Neural progenitor cell (in vitro differentiated cells): Measurements from ENCODE around the gene SMAD7. TPM values are rescaled to one million over a fixed set of nuclear protein-coding genes. Genes with fewer than 3 reads are reported as not detected.

Experiments
- DNase-seq: peaks from one replicate; pipeline ENCODE4 v3.0.0-alpha.2; 2016; ENCODE audit warnings: low spot score
- H2AFZ ChIP-seq: fragments of 200-600 bp; sonication (generic); replicated peaks from 2 replicates; pipeline ENCODE4 v1.6.1; 2016; ENCODE audit warnings: antibody characterized with exemption
- H3F3A ChIP-seq: fragments of 200-600 bp; sonication (generic); 2 replicates; pipeline ENCODE4 v1.6.1; 2016; ENCODE audit warnings: antibody characterized with exemption, low read depth
- H3K27ac ChIP-seq: fragments of 200-600 bp; sonication (generic); 2 replicates; pipeline ENCODE4 v1.5.1; 2016; ENCODE audit warnings: mild to moderate bottlenecking
- H3K27me3 ChIP-seq: fragments of 200-600 bp; sonication (generic); 2 replicates; pipeline ENCODE4 v1.6.1; 2016; ENCODE audit warnings: mild to moderate bottlenecking, moderate library complexity
- H3K36me3 ChIP-seq: fragments of 200-600 bp; sonication (generic); 2 replicates; pipeline ENCODE4 v1.5.1; 2016
- H3K4me1 ChIP-seq: fragments of 200-600 bp; sonication (generic); 2 replicates; pipeline ENCODE4 v1.6.1; 2016; ENCODE audit warnings: mixed run types
- H3K4me2 ChIP-seq: fragments of 200-600 bp; sonication (generic); 2 replicates; pipeline ENCODE4 v1.6.1; 2016
- H3K4me3 ChIP-seq: fragments of 200-600 bp; sonication (generic); 2 replicates; pipeline ENCODE4 v1.5.1; 2016
- H3K79me2 ChIP-seq: fragments of 200-600 bp; sonication (generic); 2 replicates; pipeline ENCODE4 v1.6.1; 2016; ENCODE audit warnings: low read depth
- H3K9ac ChIP-seq: fragments of 200-600 bp; sonication (generic); 2 replicates; pipeline ENCODE4 v1.6.1; 2016
- H3K9me3 ChIP-seq: fragments of 200-600 bp; sonication (generic); 2 replicates; pipeline ENCODE4 v1.5.1; 2016; ENCODE audit warnings: low read depth
- H4K20me1 ChIP-seq: fragments of 200-600 bp; sonication (generic); 2 replicates; pipeline ENCODE4 v1.6.1; 2016; ENCODE audit warnings: low read depth
- H3K27ac Mint-ChIP-seq: 3 replicates; pipeline ENCODE4 v1.8.0; 2021; ENCODE audit warnings: mixed read lengths
- H3K27me3 Mint-ChIP-seq: 2 replicates; pipeline ENCODE4 v1.8.0; 2022; ENCODE audit warnings: low read depth, mild to moderate bottlenecking, inconsistent platforms, moderate library complexity, mixed read lengths; ENCODE audit not compliant: insufficient read depth
- H3K36me3 Mint-ChIP-seq: 3 replicates; pipeline ENCODE4 v1.8.0; 2021; ENCODE audit warnings: mixed read lengths
- H3K4me1 Mint-ChIP-seq: 3 replicates; pipeline ENCODE4 v1.8.0; 2021; ENCODE audit warnings: mixed read lengths
- H3K4me3 Mint-ChIP-seq: 3 replicates; pipeline ENCODE4 v1.8.0; 2021; ENCODE audit warnings: mild to moderate bottlenecking, moderate library complexity, mixed read lengths
- H3K9me3 Mint-ChIP-seq: 3 replicates; pipeline ENCODE4 v1.8.0; 2020; ENCODE audit warnings: mixed read lengths
- CTCF ChIP-seq: fragments of 200-600 bp; sonication (generic); IDR thresholded peaks from 2 replicates; pipeline ENCODE4 v1.5.1; 2017; ENCODE audit warnings: antibody characterized with exemption, mild to moderate bottlenecking
- EZH2 ChIP-seq: fragments of 200-600 bp; sonication (generic); IDR thresholded peaks from 2 replicates; pipeline ENCODE4 v1.6.1; 2017; ENCODE audit warnings: antibody characterized with exemption, mild to moderate bottlenecking, moderate library complexity
- EZH2phosphoT487 ChIP-seq: fragments of 200-600 bp; sonication (generic); IDR thresholded peaks from 2 replicates; pipeline ENCODE4 v1.6.1; 2017; ENCODE audit warnings: antibody characterized with exemption
- total RNA-seq: library from RNA; depleted of rRNA; stranded (reverse); fragments of >200 nt; gene quantifications from 2 replicates; pipeline ENCODE4 v1.2.3, GENCODE V29; 2015; ENCODE audit warnings: low replicate concordance

The SMAD7 gene
- total RNA-seq, 1 donor from 2014 or later = 1.1 TPM

- Histone ChIP-seq H3K27ac (no peak overlapping the region), H3K4me2 (no peak overlapping the region)
- DNase-seq = no peak
Measured at GRCh38 chr18:48889981-48890762, 60.6 kb downstream of the SMAD7 start.

GRCh38 chr18:48889115-48889941 is 61.4 kb downstream of the SMAD7 start:
- H3K36me3 Mint-ChIP-seq = no peaks in the 10 kb centered on the region
- Histone ChIP-seq H3K4me1 (peaks cover 28% of the 10 kb centered on the region), H3F3A (peaks cover 4% of the 10 kb centered on the region), H3K4me2 (no peak overlapping the region), H3K4me3 (no peak overlapping the region), H3K9ac (no peak overlapping the region), H3K36me3 (no peaks in the 10 kb centered on the region), H3K9me3 (no peaks in the 10 kb centered on the region), H2AFZ (no peak overlapping the region), H4K20me1 (no peaks in the 10 kb centered on the region), H3K79me2 (no peaks in the 10 kb centered on the region), H3K27me3 (no peaks in the 10 kb centered on the region), H3K27ac (no peak overlapping the region)
- peak; percentile 75 for DNase-seq
- no peaks in the 10 kb centered on the region for H3K9me3 Mint-ChIP-seq
- H3K4me3 Mint-ChIP-seq = peak overlapping the region; percentile 71
- H3K27ac Mint-ChIP-seq = peak overlapping the region; percentile 93
- H3K4me1 Mint-ChIP-seq = peaks cover 62% of the 10 kb centered on the region
- H3K27me3 Mint-ChIP-seq = peaks cover 14% of the 10 kb centered on the region
- TF ChIP-seq EZH2 (no peak), CTCF (no peak), EZH2phosphoT487 (no peak)

More at GRCh38 chr18:48889981-48890762, 60.6 kb downstream of the SMAD7 start:
- Histone ChIP-seq H2AFZ (no peak overlapping the region), H3K4me3 (no peak overlapping the region), H3K79me2 (no peaks in the 10 kb centered on the region), H3K4me1 (peaks cover 28% of the 10 kb centered on the region), H3F3A (peaks cover 4% of the 10 kb centered on the region), H3K36me3 (no peaks in the 10 kb centered on the region), H3K9ac (no peak overlapping the region), H3K9me3 (no peaks in the 10 kb centered on the region), H3K27me3 (no peaks in the 10 kb centered on the region), H4K20me1 (no peaks in the 10 kb centered on the region)
- Mint-ChIP-seq H3K9me3 (no peaks in the 10 kb centered on the region), H3K4me1 (peaks cover 63% of the 10 kb centered on the region), H3K4me3 (peak overlapping the region; percentile 71), H3K27me3 (peaks cover 18% of the 10 kb centered on the region), H3K36me3 (no peaks in the 10 kb centered on the region), H3K27ac (peak overlapping the region; percentile 93)
- TF ChIP-seq EZH2phosphoT487 (no peak), CTCF (no peak), EZH2 (no peak)

- H3K4me2 ChIP-seq = no peak overlapping the region
- no peaks in the 10 kb centered on the region for H3K27me3 ChIP-seq
- H3K9me3 ChIP-seq = no peaks in the 10 kb centered on the region
- H3K4me1 ChIP-seq = peaks cover 27% of the 10 kb centered on the region
- H3K4me3 Mint-ChIP-seq = no peak overlapping the region
- peaks cover 14% of the 10 kb centered on the region for H3K27me3 Mint-ChIP-seq
- DNase-seq = no peak
- no peak overlapping the region for H3K4me3 ChIP-seq
- H3K27ac ChIP-seq = no peak overlapping the region
- H4K20me1 ChIP-seq = no peaks in the 10 kb centered on the region
- H3K4me1 Mint-ChIP-seq = peaks cover 62% of the 10 kb centered on the region
- peak overlapping the region; percentile 74 for H3K27ac Mint-ChIP-seq
- no peaks in the 10 kb centered on the region for H3K36me3 ChIP-seq
- H3K9me3 Mint-ChIP-seq = no peaks in the 10 kb centered on the region
- H2AFZ ChIP-seq = no peak overlapping the region
- no peak for TF ChIP-seq EZH2
- TF ChIP-seq EZH2phosphoT487 = no peak
- no peak for TF ChIP-seq CTCF
- no peak overlapping the region for H3K9ac ChIP-seq
- H3F3A ChIP-seq = peaks cover 4% of the 10 kb centered on the region
- H3K36me3 Mint-ChIP-seq = no peaks in the 10 kb centered on the region
- no peaks in the 10 kb centered on the region for H3K79me2 ChIP-seq
Measured at GRCh38 chr18:48888773-48889080, 62.0 kb downstream of the SMAD7 start.
